Smooth muscle cell (in vitro differentiated cells): Measurements from ENCODE around the gene APC2. TPM values are rescaled to one million over a fixed set of nuclear protein-coding genes. Genes with fewer than 3 reads are reported as not detected.

Source experiments
- DNase-seq: peaks from one replicate; lab custom pipeline; 2025; ENCODE audit not compliant: unreplicated experiment; lab: John Stamatoyannopoulos, UW
- H2AFZ ChIP-seq: fragments of 200-600 bp; sonication (generic); 2 replicates; pipeline ENCODE4 v1.6.0; 2016; ENCODE audit warnings: antibody characterized with exemption, low read depth, mild to moderate bottlenecking
- H3F3A ChIP-seq: fragments of 200-600 bp; sonication (generic); 2 replicates; pipeline ENCODE4 v1.6.0; 2017; ENCODE audit warnings: antibody characterized with exemption, low read depth
- H3K27ac ChIP-seq: fragments of 200-600 bp; sonication (generic); 2 replicates; pipeline ENCODE4 v1.5.1; 2016; ENCODE audit warnings: low read depth, mild to moderate bottlenecking
- H3K27me3 ChIP-seq: fragments of 200-600 bp; sonication (generic); 2 replicates; pipeline ENCODE4 v1.6.1; 2016; ENCODE audit warnings: low read depth, mild to moderate bottlenecking
- H3K36me3 ChIP-seq: fragments of 200-600 bp; sonication (generic); 2 replicates; pipeline ENCODE4 v1.5.1; 2016; ENCODE audit warnings: low read depth
- H3K4me1 ChIP-seq: fragments of 200-600 bp; sonication (generic); 2 replicates; pipeline ENCODE4 v1.5.1; 2016; ENCODE audit warnings: low read depth
- H3K4me2 ChIP-seq: fragments of 200-600 bp; sonication (generic); 2 replicates; pipeline ENCODE4 v1.6.0; 2016; ENCODE audit warnings: mild to moderate bottlenecking
- H3K4me3 ChIP-seq: fragments of 200-600 bp; sonication (generic); 2 replicates; pipeline ENCODE4 v1.5.1; 2016; ENCODE audit warnings: mild to moderate bottlenecking
- H3K79me2 ChIP-seq: fragments of 200-600 bp; sonication (generic); 2 replicates; pipeline ENCODE4 v1.6.0; 2016; ENCODE audit warnings: low read depth, mild to moderate bottlenecking
- H3K9ac ChIP-seq: fragments of 200-600 bp; sonication (generic); 2 replicates; pipeline ENCODE4 v1.6.0; 2016; ENCODE audit warnings: low read depth
- H3K9me3 ChIP-seq: fragments of 200-600 bp; sonication (generic); replicated peaks from 2 replicates; pipeline ENCODE4 v1.5.1; 2016; ENCODE audit warnings: low read depth
- H4K20me1 ChIP-seq: fragments of 200-600 bp; sonication (generic); 2 replicates; pipeline ENCODE4 v1.6.0; 2016; ENCODE audit warnings: low read depth
- WGBS: methylation state at CpG from one replicate; pipeline ENCODE4 v1.1.7; 2016; ENCODE audit warnings: low lambda C conversion rate; 5-methylcytosine and 5-hydroxymethylcytosine counted together
- polyA plus RNA-seq: library from polyadenylated mRNA; unstranded; fragments of >200 nt; fragmentation: Nextera tagmentation; extraction: Ambion mirVana; gene quantifications from 2 replicates; pipeline ENCODE4 v1.2.1, GENCODE V29; 2016
- total RNA-seq: library from RNA; depleted of rRNA; stranded (reverse); fragments of >200 nt; gene quantifications from 2 replicates; pipeline ENCODE4 v1.2.3, GENCODE V29; 2014
- TF ChIP-seq, protein P1 (sequence below): fragments of 200-600 bp; sonication (generic); IDR thresholded peaks from 2 replicates; pipeline ENCODE4 v1.5.1; 2017; ENCODE audit warnings: borderline replicate concordance, mild to moderate bottlenecking, antibody characterized with exemption; ENCODE audit not compliant: insufficient read depth, poor library complexity, severe bottlenecking

Gene APC2
- total and polyA plus RNA-seq, 2 experiments from 2014 or later: 0.18 to 0.30 TPM

DNA sequence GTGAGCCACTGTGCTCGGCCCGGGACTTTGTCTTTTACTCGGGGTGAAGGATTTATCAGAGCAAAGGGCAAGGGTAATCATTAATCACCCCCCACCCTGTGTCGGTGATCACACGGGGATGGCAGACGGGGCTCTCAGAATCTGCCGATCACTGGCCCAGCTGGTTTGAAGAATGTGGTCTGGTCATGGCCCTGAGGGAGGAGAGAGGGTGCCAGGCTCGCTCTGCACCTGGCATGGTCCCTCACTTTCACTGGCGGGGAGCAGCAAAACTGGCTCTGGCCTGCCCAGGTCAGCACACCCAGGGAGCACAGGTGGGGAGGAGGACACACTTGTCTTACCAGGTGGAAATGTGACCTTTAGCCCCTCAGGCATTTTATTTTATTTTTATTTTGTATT lies 51.3 kb downstream of the APC2 start:
- Histone ChIP-seq H3K9ac (no peak overlapping the region), H2AFZ (no peak overlapping the region), H3K4me3 (no peak overlapping the region), H3K79me2 (no peaks in the 10 kb centered on the region), H3K4me2 (no peak overlapping the region), H3K9me3 (no peaks in the 10 kb centered on the region), H4K20me1 (no peaks in the 10 kb centered on the region), H3K4me1 (peaks cover 8% of the 10 kb centered on the region), H3K27me3 (peaks cover 7% of the 10 kb centered on the region), H3K27ac (no peak overlapping the region), H3F3A (peaks cover 2% of the 10 kb centered on the region), H3K36me3 (no peaks in the 10 kb centered on the region)
- DNase-seq: no peak
- WGBS: 90% methylated on average over 9 of the region's 9 CpGs
- TF ChIP-seq, protein P1, sequence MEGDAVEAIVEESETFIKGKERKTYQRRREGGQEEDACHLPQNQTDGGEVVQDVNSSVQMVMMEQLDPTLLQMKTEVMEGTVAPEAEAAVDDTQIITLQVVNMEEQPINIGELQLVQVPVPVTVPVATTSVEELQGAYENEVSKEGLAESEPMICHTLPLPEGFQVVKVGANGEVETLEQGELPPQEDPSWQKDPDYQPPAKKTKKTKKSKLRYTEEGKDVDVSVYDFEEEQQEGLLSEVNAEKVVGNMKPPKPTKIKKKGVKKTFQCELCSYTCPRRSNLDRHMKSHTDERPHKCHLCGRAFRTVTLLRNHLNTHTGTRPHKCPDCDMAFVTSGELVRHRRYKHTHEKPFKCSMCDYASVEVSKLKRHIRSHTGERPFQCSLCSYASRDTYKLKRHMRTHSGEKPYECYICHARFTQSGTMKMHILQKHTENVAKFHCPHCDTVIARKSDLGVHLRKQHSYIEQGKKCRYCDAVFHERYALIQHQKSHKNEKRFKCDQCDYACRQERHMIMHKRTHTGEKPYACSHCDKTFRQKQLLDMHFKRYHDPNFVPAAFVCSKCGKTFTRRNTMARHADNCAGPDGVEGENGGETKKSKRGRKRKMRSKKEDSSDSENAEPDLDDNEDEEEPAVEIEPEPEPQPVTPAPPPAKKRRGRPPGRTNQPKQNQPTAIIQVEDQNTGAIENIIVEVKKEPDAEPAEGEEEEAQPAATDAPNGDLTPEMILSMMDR: no peak

GRCh38 chr19:1502433-1503088 lies 52.6 kb downstream of the APC2 start:
- 62% methylated on average over 14 of the region's 14 CpGs for WGBS
- Histone ChIP-seq H3K4me2 (peak overlapping the region; percentile 74), H3K27ac (no peak overlapping the region), H3K4me3 (peak overlapping the region; percentile 17), H3K27me3 (peaks cover 7% of the 10 kb centered on the region), H3K79me2 (no peaks in the 10 kb centered on the region), H2AFZ (no peak overlapping the region), H3K9ac (no peak overlapping the region), H3K36me3 (no peaks in the 10 kb centered on the region), H4K20me1 (no peaks in the 10 kb centered on the region), H3K4me1 (peaks cover 8% of the 10 kb centered on the region), H3K9me3 (no peaks in the 10 kb centered on the region), H3F3A (peaks cover 2% of the 10 kb centered on the region)
- no peak for DNase-seq
- TF ChIP-seq, protein P1: no peak

DNA sequence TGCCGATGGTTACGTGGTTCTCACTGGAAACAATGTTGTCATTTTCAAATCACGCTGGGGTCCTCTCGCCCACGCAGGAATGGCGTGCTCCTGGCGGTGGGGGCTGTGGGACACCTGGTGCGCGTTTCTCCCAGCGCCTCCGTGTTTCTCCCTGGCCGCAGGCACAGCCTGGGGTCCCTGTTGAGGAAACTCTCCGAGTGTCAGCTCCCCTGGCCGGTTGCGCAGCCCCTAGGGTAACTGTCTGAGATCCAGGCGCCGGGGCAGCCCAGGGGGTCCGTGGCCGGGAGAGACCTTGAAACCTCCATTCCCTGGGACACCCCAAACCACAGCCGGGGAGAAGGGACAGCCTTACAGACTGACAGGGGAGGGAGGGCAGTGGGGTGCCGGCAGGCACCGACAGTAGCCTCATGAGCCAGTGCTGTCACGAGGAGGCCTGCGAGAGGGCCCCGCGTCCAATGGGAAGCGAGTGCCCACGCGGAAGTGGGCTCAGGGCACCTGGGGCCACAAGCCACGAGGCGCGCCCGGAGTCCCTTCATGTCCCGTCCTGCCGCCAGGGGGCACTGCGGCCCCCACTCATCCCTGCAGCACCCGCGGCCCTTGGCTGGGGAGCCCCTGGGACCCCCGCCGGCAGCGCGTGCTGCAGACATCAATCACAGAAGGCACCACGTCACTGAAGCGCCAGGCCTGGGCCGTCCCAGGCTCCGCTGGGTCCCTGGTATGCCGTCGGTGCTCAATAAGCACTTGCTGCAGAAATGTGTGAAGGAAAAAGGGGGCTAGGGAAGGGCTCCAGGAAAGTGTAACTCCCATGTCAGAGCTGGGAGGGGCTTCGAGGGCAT lies 53.4 kb downstream of the APC2 start:
- Histone ChIP-seq H3K27ac (no peak overlapping the region), H2AFZ (no peak overlapping the region), H3K4me1 (peaks cover 8% of the 10 kb centered on the region), H3K4me3 (peak overlapping the region; percentile 17), H3K9ac (no peak overlapping the region), H3K27me3 (peaks cover 7% of the 10 kb centered on the region), H3K79me2 (no peaks in the 10 kb centered on the region), H3K4me2 (peak overlapping the region; percentile 74), H4K20me1 (no peaks in the 10 kb centered on the region), H3K36me3 (no peaks in the 10 kb centered on the region), H3F3A (peaks cover 2% of the 10 kb centered on the region), H3K9me3 (no peaks in the 10 kb centered on the region)
- 18% methylated on average over 40 of the region's 49 CpGs for WGBS
- DNase-seq: peak; percentile 12
- TF ChIP-seq, protein P1: peak; percentile 71
